H1 (cell line): ENCODE measurements around the gene INPP4B. TPM values are rescaled to one million over a fixed set of nuclear protein-coding genes. Genes with fewer than 3 reads are reported as not detected.

Source experiments
- CTCF ChIA-PET: fragments of 300-600 bp; sonication (Branson Sonifier 250); formaldehyde crosslinking; loops from one replicate; lab custom pipeline; 2021; ENCODE audit not compliant: partially characterized antibody; lab: Charles Lee
- POLR2A ChIA-PET: fragments of 300-600 bp; sonication (Branson Sonifier 250); formaldehyde crosslinking; loops from one replicate; lab custom pipeline; 2021; ENCODE audit warnings: inconsistent platforms; ENCODE audit not compliant: partially characterized antibody; lab: Charles Lee
- DNase-seq, 2 experiments: peaks; one replicate each; pipeline versions ENCODE4 v3.0.0 to v3.0.0-alpha.2; 2010 to 2022; ENCODE audit warnings: low spot score in 2 of 2, low read depth in 1 of 2, mixed read lengths in 1 of 2
- FAIRE-seq: peaks from 2 replicates; lab custom pipeline; 2011; peaks lifted over from hg19 to GRCh38; lab: Jason Lieb, UNC
- H2AFZ ChIP-seq: 2 replicates; pipeline ENCODE4 v1.8.1; 2012; ENCODE audit warnings: low read length, inconsistent platforms
- H2AK5ac ChIP-seq: 2 replicates; pipeline ENCODE4 v1.6.1; 2013; ENCODE audit warnings: low read depth, low read length
- H2BK120ac ChIP-seq: replicated peaks from 2 replicates; pipeline ENCODE3; 2013; ENCODE audit warnings: low read depth, low read length, inconsistent platforms
- H2BK12ac ChIP-seq: 2 replicates; pipeline ENCODE4 v1.6.1; 2013; ENCODE audit warnings: low read depth, low read length
- H2BK15ac ChIP-seq: 2 replicates; pipeline ENCODE4 v1.6.1; 2013; ENCODE audit warnings: low read length
- H2BK20ac ChIP-seq: 2 replicates; pipeline ENCODE4 v1.6.1; 2013; ENCODE audit warnings: low read length
- H2BK5ac ChIP-seq: 2 replicates; pipeline ENCODE4 v1.6.1; 2013; ENCODE audit warnings: low read depth, low read length
- H3K14ac ChIP-seq: 2 replicates; pipeline ENCODE4 v1.6.1; 2013; ENCODE audit warnings: inconsistent platforms; ENCODE audit not compliant: insufficient read length
- H3K18ac ChIP-seq: 2 replicates; pipeline ENCODE4 v1.6.1; 2013; ENCODE audit warnings: low read length; ENCODE audit errors: extremely low read depth
- H3K23ac ChIP-seq: 2 replicates; pipeline ENCODE4 v1.6.1; 2013; ENCODE audit warnings: inconsistent platforms; ENCODE audit not compliant: insufficient read length
- H3K23me2 ChIP-seq: 2 replicates; pipeline ENCODE4 v1.6.1; 2013; ENCODE audit warnings: low read depth, low read length
- H3K27ac ChIP-seq: 2 replicates; pipeline ENCODE4 v1.6.1; 2011; ENCODE audit warnings: low read depth, low read length, inconsistent platforms
- H3K27me3 ChIP-seq, 4 experiments: replicated peaks in 1 of 4; 1 replicate in 1 of 4; 2 replicates in 3 of 4; pipeline versions ENCODE4 v1.6.1 to v1.8.1; 2011 to 2013; ENCODE audit warnings: low read length in 3 of 4, mild to moderate bottlenecking in 3 of 4, inconsistent platforms in 2 of 4, mixed read lengths in 2 of 4, moderate library complexity in 1 of 4; ENCODE audit not compliant: control insufficient read depth in 3 of 4, insufficient read depth in 3 of 4; ENCODE audit errors: extremely low read depth in 1 of 4
- H3K36me3 ChIP-seq, 4 experiments: 2 replicates each; pipeline versions ENCODE4 v1.6.1 to v1.8.1; 2011 to 2013; ENCODE audit warnings: mild to moderate bottlenecking in 4 of 4, low read length in 3 of 4, moderate library complexity in 2 of 4, control low read depth in 1 of 4, inconsistent platforms in 1 of 4; ENCODE audit not compliant: insufficient read depth in 4 of 4, control insufficient read depth in 2 of 4
- H3K4ac ChIP-seq: replicated peaks from 2 replicates; pipeline ENCODE3; 2013; ENCODE audit warnings: low read length, low read depth, mixed read lengths, inconsistent platforms; ENCODE audit not compliant: insufficient read length
- H3K4me1 ChIP-seq, 4 experiments: replicated peaks in 1 of 4; 1 replicate in 1 of 4; 2 replicates in 3 of 4; pipeline versions ENCODE4 v1.6.1 to v1.8.1; 2011 to 2013; ENCODE audit warnings: low read length in 3 of 4, inconsistent platforms in 2 of 4, mixed read lengths in 1 of 4; ENCODE audit not compliant: insufficient read depth in 4 of 4, control insufficient read depth in 3 of 4
- H3K4me2 ChIP-seq, 2 experiments: 2 replicates each; pipeline versions ENCODE4 v1.6.1 to v1.8.1; 2011 to 2013; ENCODE audit warnings: low read depth in 2 of 2, low read length in 2 of 2, control low read depth in 1 of 2, inconsistent platforms in 1 of 2, mild to moderate bottlenecking in 1 of 2; ENCODE audit not compliant: insufficient read depth in 1 of 2
- H3K4me3 ChIP-seq, 4 experiments: fragments of 200-600, 300-600 bp in 1 of 4; sonication (generic), shearing (Covaris generic), sonication (Bioruptor Twin) in 1 of 4; 2 replicates each; pipeline versions ENCODE4 v1.5.1 to v1.8.1; 2011 to 2016; ENCODE audit warnings: low read length in 4 of 4, low read depth in 3 of 4, control low read depth in 2 of 4, inconsistent platforms in 2 of 4, mild to moderate bottlenecking in 2 of 4, mixed read lengths in 1 of 4, moderate library complexity in 1 of 4; ENCODE audit not compliant: insufficient read depth in 2 of 4; ENCODE audit errors: extremely low read depth in 1 of 4
- H3K56ac ChIP-seq: replicated peaks from 2 replicates; pipeline ENCODE3; 2013; ENCODE audit warnings: low read depth, mild to moderate bottlenecking, mixed read lengths, low read length, inconsistent platforms; ENCODE audit not compliant: insufficient read length
- H3K79me1 ChIP-seq: 2 replicates; pipeline ENCODE4 v1.6.1; 2013; ENCODE audit warnings: low read depth, low read length, control low read depth
- H3K79me2 ChIP-seq, 2 experiments: 2 replicates each; pipeline versions ENCODE4 v1.6.1 to v1.8.1; 2012 to 2013; ENCODE audit warnings: low read length in 2 of 2, mild to moderate bottlenecking in 2 of 2, inconsistent platforms in 1 of 2; ENCODE audit not compliant: insufficient read depth in 2 of 2, control insufficient read depth in 1 of 2
- H3K9ac ChIP-seq, 4 experiments: replicated peaks in 1 of 4; 1 replicate in 1 of 4; 2 replicates in 3 of 4; pipeline versions ENCODE4 v1.6.1 to v1.8.1; 2011 to 2013; ENCODE audit warnings: low read depth in 3 of 4, low read length in 3 of 4, control low read depth in 2 of 4, mild to moderate bottlenecking in 2 of 4, moderate library complexity in 2 of 4, inconsistent platforms in 1 of 4; ENCODE audit errors: extremely low read depth in 1 of 4
- H3K9me3 ChIP-seq, 2 experiments: 2 replicates each; pipeline versions ENCODE4 v1.6.1 to v1.8.1; 2012 to 2013; ENCODE audit warnings: mild to moderate bottlenecking in 2 of 2, moderate library complexity in 2 of 2, control low read depth in 1 of 2, inconsistent platforms in 1 of 2, low read depth in 1 of 2, low read length in 1 of 2, mixed read lengths in 1 of 2; ENCODE audit not compliant: insufficient read depth in 2 of 2
- H4K20me1 ChIP-seq, 2 experiments: replicated peaks in 1 of 2; 2 replicates each; pipeline versions ENCODE3 to v1.8.1; 2011 to 2013; ENCODE audit warnings: inconsistent platforms in 2 of 2, low read length in 2 of 2, mild to moderate bottlenecking in 1 of 2; ENCODE audit not compliant: insufficient read depth in 2 of 2, control insufficient read depth in 1 of 2
- H4K5ac ChIP-seq: 2 replicates; pipeline ENCODE4 v1.6.1; 2013; ENCODE audit warnings: low read length, low read depth, mixed read lengths, inconsistent platforms; ENCODE audit not compliant: insufficient read length
- H4K8ac ChIP-seq: 2 replicates; pipeline ENCODE4 v1.8.0; 2013; ENCODE audit warnings: mild to moderate bottlenecking, moderate library complexity, low read length, inconsistent platforms; ENCODE audit not compliant: insufficient read depth; ENCODE audit errors: extremely low read depth
- H4K91ac ChIP-seq: replicated peaks from 2 replicates; pipeline ENCODE3; 2013; ENCODE audit warnings: low read length, mixed read lengths, inconsistent platforms; ENCODE audit not compliant: insufficient read length
- ATF2 ChIP-seq: IDR thresholded peaks from 2 replicates; pipeline ENCODE4 v1.6.1; 2012; ENCODE audit warnings: low read length, inconsistent platforms
- CTCF ChIP-seq, 3 experiments: IDR thresholded peaks; 1 replicate in 2 of 3; 2 replicates in 1 of 3; pipeline versions ENCODE4 v1.5.1 to v1.6.1; 2011; ENCODE audit warnings: low read length in 3 of 3, mild to moderate bottlenecking in 3 of 3, inconsistent platforms in 2 of 3, low read depth in 1 of 3, moderate library complexity in 1 of 3; ENCODE audit not compliant: insufficient read depth in 1 of 3; ENCODE audit errors: control extremely low read depth in 1 of 3
- WGBS, 2 experiments: shearing (Covaris generic) in 1 of 2; methylation state at CpG; one replicate each; pipeline versions ENCODE4 v1.1.6 to v1.1.7; 2013 to 2015; ENCODE audit warnings: low lambda C conversion rate in 2 of 2, mixed read lengths in 2 of 2, inconsistent platforms in 1 of 2, low coverage in 1 of 2, missing lambda C conversion rate in 1 of 2; ENCODE audit not compliant: insufficient replicate concordance in 2 of 2, insufficient coverage in 1 of 2, insufficient read length in 1 of 2; ENCODE audit errors: extremely low coverage in 1 of 2, missing lambda C conversion rate in 1 of 2; 5-methylcytosine and 5-hydroxymethylcytosine counted together
- polyA plus RNA-seq, 7 experiments: library from polyadenylated mRNA; depleted of rRNA in 3 of 7; stranded (reverse) in 5 of 7; unstranded in 2 of 7; fragments of >200 nt in 5 of 7; fragments of 200-250 nt in 2 of 7; gene quantifications; 1 replicate in 5 of 7; 2 replicates in 1 of 7; 4 replicates in 1 of 7; pipeline versions ENCODE4 v1.2.1 to v1.2.3, GENCODE V29; 2011 to 2013; ENCODE audit warnings: missing spikeins in 2 of 7, mixed read lengths in 2 of 7
- total RNA-seq: library from RNA; stranded (reverse); fragmentation: NEBNext Ultra II Directional; extraction: Animal tissue kit (Norgen Biotek cat#: 25700); gene quantifications from 2 replicates; pipeline ENCODE4 v1.2.1, GENCODE V29; 2021

Gene INPP4B
- total and polyA plus RNA-seq, 2 of the 8 experiments (the other 6 are each of a cell fraction or from before 2014, with no cell fraction given), result 0.11 to 0.54 TPM

GRCh38 chr4:142493255-142494110 lies 352.6 kb downstream of the INPP4B start:
- H3K23me2 ChIP-seq, result no peaks in the 10 kb centered on the region
- H4K91ac ChIP-seq, result no peak overlapping the region
- H3K9me3 ChIP-seq, result no peaks in the 10 kb centered on the region
- H3K14ac ChIP-seq, result no peak overlapping the region
- WGBS, 2 experiments, result 79% methylated on average over 1 of the region's 1 CpG; no CpG with 5 or more reads in 1 of the 2 experiments
- H3K4me3 ChIP-seq, result no peak overlapping the region
- no peak for DNase-seq
- H3K4ac ChIP-seq, result no peak overlapping the region
- H3K18ac ChIP-seq, result no peak overlapping the region
- no peak overlapping the region for H2BK120ac ChIP-seq
- H2AFZ ChIP-seq, result no peak overlapping the region
- H2BK15ac ChIP-seq, result no peak overlapping the region
- H4K5ac ChIP-seq, result no peak overlapping the region
- peak in 1 of 3 experiments; percentile 13; a peak in 1 of 4 replicates for TF ChIP-seq CTCF (IDR thresholded peaks at IDR 0.05; ENCODE audit: control extremely low read depth in 1 of 3, insufficient read depth in 1 of 3, low read depth in 1 of 3, low read length in 3 of 3)
- no peak for TF ChIP-seq ATF2
- H3K4me1 ChIP-seq, result no peaks in the 10 kb centered on the region
- H2BK5ac ChIP-seq, result no peak overlapping the region
- H4K20me1 ChIP-seq, result no peaks in the 10 kb centered on the region
- no peaks in the 10 kb centered on the region for H3K36me3 ChIP-seq
- no peak overlapping the region for H2AK5ac ChIP-seq
- ChIA-PET CTCF (no interaction called here), POLR2A (no interaction called here)
- no peak overlapping the region for H3K9ac ChIP-seq
- H2BK20ac ChIP-seq, result no peak overlapping the region
- H2BK12ac ChIP-seq, result no peak overlapping the region
- no peak overlapping the region for H4K8ac ChIP-seq
- H3K23ac ChIP-seq, result no peak overlapping the region
- FAIRE-seq, result no peak
- H3K4me2 ChIP-seq, result no peak overlapping the region
- no peaks in the 10 kb centered on the region for H3K27me3 ChIP-seq
- H3K79me2 ChIP-seq, result no peaks in the 10 kb centered on the region
- H3K56ac ChIP-seq, result no peak overlapping the region
- H3K79me1 ChIP-seq, result no peaks in the 10 kb centered on the region
- H3K27ac ChIP-seq, result no peak overlapping the region
